ENCODE measurements around the gene ITIH5. TPM values are rescaled to one million over a fixed set of nuclear protein-coding genes. Genes with fewer than 3 reads are reported as not detected.

Gene ITIH5
- total RNA-seq, 1 donor from 2014 or later = 8.4 TPM

DNA sequence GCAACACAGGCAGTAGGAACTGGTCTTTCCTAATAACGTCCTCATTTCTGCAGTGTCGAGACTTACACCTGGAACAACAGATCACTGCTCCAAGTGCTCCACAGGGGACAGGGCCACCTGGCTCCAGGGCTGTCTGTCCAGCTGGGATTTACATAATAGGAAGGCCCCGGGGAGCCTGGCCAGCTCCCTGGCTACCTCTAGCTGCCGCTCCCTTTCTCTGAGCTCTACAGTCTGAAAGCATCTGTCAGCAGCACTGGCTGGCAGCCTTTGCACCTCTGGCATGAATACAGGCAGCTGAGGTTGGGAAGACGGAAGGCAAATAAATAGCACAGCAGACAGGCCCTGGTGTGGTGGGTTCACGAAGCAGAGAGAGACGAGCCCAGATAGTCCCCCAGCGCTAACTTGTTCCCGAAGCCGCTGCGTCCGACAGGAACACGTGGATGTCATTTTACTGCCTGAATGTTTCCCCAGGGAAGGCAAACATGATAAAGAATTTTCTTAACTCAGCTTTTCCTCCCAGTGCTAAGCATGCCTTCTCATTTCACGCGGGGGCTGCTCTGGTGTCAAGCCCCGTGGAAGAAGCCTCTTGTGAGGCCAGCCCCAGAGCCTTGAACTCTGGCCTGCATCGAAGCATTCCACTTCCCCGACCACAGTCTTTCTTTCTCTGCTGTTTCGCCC is 105.4 kb downstream of the ITIH5 start:
- intact Hi-C loops (cut with DNase I) = no loop called here
- DNase-seq (ENCODE audit: low spot score) = no peak

DNA sequence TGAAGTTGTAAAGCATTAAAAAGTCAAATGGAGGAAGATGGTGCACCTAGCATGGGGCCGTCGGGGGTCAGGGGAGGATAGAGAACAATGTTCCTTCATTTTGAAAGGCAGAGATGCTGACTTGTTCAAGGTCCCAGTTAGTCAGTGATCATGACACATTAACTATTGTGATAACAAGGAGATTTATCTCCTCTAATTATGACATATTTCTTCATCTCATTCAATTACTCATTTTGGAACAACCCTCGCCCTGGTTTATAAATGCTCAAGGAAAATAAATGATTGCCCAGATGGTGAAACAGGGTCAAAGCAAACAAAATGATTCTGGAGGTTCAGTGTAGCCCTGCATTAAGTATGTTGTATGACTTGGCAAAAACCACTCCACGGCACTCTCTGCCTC is 106.2 kb downstream of the ITIH5 start:
- intact Hi-C loops (cut with DNase I) = no loop called here
- DNase-seq (ENCODE audit: low spot score) = no peak

DNA sequence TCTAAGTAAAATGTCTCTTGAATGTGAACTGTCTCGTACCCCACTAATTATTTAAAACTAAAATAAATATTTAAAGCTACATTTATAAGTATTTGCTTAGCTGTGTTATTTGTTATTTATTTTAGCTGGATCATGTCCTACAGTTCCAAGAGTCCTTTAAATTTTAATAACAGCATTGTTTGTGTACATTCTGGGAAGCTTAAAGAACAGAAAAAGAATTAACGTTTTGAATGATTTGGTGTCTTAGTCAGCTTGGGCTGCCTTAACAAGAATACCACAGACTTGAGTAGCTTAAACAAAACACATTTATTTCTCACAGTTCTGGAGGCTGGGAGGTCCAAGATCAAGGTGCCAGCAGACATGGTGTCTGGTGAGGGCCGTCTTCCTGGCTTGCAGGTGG is 107.4 kb downstream of the ITIH5 start:
- intact Hi-C loops (cut with DNase I) = no loop called here

DNA sequence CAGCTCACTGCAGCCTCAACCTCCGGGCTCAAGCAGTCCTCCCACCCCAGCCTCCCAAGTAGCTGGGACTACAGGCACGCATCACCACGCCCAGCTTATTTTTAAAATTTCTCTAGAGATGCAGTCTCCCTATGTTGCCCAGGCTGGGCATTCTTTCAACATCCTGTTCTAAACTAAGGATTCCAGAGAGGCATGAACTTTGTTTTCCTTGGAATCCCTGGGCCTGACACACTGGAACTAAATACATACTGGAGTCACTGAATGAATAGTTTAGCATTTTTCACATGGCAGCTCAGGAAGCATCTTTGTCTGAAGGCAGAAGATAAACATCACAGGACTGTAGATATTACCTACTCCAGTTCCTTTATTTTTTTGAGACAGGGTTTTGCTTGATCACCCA is 108.7 kb downstream of the ITIH5 start:
- no peak for DNase-seq (ENCODE audit: low spot score)
- intact Hi-C loops (cut with DNase I) = no loop called here

More for the DNA sequence above, 107.4 kb downstream of the ITIH5 start:
- DNase-seq (ENCODE audit: low spot score) = no peak

DNA sequence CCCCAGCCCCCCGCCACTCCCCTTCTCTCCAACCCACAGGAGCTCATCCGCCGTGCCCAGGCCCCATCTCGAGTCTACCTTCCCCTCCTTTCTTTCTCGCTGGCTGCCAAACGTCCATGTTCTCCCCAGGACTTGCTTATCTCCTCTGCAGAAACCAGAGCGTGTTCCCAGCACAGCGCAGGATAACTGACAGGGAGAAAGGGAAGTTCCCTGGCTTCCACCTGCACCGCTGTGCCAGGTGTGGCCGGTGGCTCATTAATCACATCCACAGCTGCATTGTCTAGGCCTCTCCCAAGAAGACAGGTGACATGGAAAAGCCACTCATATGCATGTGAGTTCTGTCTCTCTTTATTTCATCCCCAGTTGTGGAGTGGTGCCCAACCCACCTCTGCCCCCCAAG is 113.2 kb downstream of the ITIH5 start:
- intact Hi-C loops (cut with DNase I) = no loop called here
- DNase-seq (ENCODE audit: low spot score) = peak; percentile 31

DNA sequence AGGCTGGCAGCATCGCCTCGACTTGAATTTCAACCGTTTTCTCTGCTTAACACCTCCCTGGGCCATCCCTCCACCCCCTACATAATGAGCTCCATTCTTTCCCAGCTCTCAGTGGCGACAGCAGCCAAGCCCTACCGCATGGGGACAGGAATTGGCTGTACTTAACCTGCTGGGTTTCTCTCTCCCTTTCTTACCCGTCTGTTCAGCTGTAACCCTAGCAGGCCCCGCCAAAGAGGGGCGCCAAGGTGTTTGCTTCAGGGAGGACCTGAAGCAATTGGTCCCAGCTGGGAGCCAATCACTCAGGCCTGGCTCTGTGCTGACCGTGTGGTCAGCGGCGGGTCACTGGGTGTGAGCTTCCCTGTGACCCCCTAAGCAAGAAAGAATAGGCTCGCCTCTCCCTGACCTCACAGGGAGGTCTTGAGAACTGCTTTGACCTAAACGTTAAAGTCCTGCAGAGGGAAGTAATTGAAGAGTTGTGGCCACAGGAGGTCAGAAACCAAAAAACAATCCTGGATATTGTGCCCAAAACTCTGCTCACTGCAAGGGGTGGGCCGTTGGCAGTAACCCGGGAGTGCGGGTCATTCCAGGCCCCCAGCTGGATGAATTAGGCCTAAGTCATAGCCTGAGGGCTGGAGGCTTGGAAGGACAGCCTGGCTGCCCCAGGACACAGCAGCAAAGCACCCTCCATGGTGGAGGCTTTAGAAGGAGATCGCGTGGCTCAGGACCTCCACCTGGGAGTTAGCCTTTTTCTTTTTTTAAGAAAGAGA is 114.6 kb downstream of the ITIH5 start:
- intact Hi-C loops (cut with DNase I) = no loop called here
- DNase-seq (ENCODE audit: low spot score) = peak; percentile 55

DNA sequence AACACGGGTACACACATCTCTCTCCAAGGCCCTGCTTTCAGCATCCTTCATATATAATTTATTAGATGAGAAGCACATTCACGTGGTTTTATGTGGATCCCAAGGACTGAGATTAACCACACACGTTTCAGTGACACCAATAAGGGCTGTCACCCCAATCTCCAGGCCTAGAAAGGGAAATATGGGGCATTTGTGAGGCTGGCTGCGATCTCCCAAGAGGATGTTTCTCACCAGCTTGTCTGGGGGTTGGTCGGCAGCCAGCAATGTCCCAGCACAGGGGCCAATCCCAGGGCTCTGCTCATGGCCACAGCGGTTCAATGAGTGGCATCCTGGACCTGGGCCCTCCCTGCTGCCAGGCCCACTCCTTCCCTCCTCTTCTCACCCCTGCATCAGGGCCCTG is 115.5 kb downstream of the ITIH5 start:
- DNase-seq (ENCODE audit: low spot score) = no peak
- intact Hi-C loops (cut with DNase I) = no loop called here

DNA sequence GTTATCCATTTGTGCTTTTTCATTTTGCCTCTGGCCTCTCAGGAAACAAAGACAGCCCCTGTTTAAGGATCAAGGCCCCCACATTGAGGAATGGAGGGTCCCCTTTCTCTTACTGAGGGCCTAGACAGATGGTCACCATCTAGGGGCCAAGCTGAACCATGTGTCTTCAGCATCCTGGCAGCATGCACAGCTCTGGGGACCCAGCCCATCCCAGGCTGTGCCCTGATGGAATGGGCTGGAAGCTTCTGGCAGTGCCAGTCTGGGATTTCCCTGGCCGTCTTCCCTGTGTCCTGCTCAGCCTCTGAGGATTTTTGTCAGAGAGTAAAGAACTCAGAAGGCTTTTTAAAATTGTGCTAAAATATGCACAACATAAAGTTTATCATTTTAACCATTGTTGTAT is 116.8 kb downstream of the ITIH5 start:
- no peak for DNase-seq (ENCODE audit: low spot score)
- intact Hi-C loops (cut with DNase I) = no loop called here

DNA sequence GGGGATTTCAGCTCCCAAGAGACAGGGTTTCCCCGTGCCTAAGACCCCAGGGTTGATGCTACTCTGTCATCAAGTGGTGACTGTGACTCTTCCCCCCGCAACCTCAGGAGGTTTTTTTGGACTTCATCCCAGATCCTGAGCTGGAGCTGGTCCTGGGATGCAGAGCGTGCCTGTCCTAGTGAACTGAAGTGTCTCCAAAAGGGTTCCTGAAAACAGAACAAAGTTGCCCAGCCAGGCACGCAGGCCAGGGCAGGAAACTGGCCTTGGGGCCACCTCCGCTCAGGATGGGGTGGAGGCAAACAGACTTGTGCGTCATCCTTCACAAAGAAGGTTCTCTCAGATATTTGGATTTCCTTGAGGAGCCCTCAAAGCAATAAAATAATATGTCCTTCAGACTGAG is 118.9 kb downstream of the ITIH5 start:
- intact Hi-C loops (cut with DNase I) = no loop called here
- DNase-seq (ENCODE audit: low spot score) = no peak

DNA sequence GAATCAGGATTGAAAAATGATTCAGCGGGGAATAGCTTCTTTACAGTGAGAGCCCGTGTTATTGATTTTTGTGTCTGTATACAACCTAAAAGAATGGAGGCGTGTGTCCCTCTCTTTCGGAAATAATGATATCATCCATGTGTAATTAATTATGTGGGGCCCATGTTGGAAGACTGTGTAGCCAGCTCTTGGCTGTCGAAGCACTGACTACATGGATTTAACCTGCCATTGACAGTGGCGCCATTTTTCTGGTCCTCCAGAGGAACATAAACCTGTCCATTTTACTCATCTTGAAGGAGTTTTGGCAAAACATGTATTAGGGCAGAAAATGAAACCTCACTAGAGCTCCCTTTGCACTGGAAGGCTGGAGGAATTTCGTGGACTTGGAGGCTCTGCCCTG is 119.6 kb downstream of the ITIH5 start:
- no peak for DNase-seq (ENCODE audit: low spot score)
- intact Hi-C loops (cut with DNase I) = no loop called here

DNA sequence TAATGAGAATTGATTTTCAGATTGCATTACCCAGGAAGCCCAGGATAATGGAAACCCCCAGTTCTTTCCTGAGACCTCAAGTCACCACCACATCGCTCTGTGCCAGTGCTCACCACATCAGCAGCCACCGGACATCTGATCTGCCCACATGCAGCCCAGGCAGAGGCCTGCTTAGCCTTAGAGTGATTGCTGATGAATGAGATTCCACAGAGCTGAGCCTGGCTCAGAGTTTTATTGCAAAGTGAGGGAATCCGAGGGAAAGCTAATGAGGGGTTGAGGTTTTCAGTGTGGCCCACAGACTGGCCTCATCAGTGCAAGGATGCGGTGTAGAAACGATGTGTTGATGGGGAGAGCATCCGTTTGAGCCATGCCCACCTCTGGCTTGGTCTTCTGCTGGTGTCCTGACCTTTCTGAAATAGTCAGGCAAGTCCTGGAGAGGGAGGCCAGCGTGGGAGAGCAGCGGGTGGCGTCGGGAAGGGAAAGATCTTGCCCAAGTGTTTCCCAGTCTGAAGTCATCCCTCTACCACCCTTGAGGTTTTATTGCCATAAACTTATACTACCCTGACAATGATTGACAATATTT is 120.3 kb downstream of the ITIH5 start:
- intact Hi-C loops (cut with DNase I) = no loop called here
- no peak for DNase-seq (ENCODE audit: low spot score)

DNA sequence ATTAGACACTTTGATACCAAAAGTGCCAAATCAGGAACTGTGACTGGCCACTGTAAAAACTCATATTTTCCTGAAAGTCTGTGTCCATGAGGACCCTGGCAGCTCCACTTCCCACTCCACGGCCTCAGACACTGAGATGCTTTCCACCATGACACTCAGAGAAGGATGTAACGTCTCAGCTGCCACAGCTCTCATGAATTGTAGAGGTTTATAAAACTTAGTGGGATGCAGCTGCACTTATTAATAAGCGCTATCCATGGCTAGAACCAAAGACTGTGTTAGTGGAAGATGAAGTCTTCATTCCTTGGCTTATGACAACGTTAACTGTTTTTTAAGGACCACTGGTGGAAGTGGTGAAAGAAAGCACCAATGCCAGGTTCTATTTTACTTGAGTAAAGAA is 121.0 kb downstream of the ITIH5 start:
- no peak for DNase-seq (ENCODE audit: low spot score)
- intact Hi-C loops (cut with DNase I) = no loop called here

DNA sequence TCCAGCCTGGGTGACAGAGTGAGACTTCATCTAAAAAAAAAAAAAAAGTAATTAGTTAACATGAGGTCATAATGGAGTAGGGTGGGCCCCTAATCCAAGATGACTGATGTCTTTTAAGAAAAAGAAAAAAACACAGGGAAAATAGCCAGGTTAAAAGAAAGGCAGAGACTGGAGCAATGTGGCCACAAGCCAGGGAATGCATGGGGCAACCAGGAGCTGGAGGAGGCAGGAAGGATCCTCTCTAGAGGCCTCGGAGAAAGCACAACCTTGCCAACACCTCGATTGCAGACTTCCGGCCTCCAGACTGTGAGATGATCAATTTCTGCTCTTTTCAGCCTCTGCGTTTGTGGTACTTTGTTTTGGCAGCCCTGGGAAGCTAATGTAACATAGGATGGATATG is 121.5 kb downstream of the ITIH5 start:
- peak; percentile 43 for DNase-seq (ENCODE audit: low spot score)
- intact Hi-C loops (cut with DNase I) = no loop called here

DNA sequence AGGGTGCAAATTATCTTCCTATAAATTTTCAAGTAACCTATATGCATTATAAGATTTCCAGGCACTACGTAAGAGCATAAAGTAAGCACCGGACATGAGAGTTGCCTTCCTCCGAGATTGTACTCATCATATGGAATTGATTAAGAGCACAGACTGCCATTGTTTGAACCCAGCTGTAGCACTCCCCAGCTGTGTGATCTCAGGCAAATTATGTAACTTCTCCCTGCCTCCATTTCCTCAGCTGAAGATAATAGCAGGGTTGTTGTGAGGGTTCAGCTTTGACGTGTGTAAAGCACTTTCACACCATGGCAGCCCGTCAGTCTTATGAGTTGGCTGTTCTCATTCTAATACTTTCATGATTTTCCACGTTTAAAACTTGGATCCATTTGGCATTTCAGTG is 122.6 kb downstream of the ITIH5 start:
- no peak for DNase-seq (ENCODE audit: low spot score)
- intact Hi-C loops (cut with DNase I) = no loop called here

DNA sequence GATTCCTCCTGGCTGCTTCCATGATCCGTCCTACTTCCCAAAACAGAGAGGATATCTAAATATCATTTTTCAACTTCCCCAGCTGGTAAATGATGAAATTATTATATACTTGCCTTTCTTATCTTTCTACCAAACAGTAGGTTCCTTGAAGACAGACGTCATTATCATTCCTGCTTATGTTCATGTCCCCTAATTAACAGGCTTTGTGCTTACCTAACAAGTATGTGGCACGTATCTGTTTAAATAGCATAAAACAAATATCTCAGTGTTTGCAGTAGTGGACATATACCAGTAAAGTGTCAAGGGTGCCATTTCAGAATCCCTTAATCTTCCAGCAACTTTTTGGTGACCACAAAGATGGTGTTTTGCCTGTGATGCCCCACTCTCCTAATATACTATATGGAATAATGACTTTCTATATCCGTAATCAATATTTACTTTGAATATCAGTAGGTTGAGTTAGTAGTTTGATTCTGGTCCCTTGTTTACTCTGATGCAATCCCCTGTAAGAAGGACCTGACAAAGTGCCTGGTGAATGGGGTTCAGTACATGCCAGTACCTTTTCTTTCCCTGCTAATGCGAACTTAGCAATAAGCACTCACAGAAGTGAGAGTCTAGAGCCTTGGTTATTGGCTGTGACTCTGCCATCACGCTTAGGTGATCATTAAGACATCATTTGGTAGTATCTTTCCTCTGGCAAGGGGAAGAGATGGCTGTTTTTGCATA is 124.4 kb downstream of the ITIH5 start:
- no peak for DNase-seq (ENCODE audit: low spot score)
- intact Hi-C loops (cut with DNase I) = no loop called here

DNA sequence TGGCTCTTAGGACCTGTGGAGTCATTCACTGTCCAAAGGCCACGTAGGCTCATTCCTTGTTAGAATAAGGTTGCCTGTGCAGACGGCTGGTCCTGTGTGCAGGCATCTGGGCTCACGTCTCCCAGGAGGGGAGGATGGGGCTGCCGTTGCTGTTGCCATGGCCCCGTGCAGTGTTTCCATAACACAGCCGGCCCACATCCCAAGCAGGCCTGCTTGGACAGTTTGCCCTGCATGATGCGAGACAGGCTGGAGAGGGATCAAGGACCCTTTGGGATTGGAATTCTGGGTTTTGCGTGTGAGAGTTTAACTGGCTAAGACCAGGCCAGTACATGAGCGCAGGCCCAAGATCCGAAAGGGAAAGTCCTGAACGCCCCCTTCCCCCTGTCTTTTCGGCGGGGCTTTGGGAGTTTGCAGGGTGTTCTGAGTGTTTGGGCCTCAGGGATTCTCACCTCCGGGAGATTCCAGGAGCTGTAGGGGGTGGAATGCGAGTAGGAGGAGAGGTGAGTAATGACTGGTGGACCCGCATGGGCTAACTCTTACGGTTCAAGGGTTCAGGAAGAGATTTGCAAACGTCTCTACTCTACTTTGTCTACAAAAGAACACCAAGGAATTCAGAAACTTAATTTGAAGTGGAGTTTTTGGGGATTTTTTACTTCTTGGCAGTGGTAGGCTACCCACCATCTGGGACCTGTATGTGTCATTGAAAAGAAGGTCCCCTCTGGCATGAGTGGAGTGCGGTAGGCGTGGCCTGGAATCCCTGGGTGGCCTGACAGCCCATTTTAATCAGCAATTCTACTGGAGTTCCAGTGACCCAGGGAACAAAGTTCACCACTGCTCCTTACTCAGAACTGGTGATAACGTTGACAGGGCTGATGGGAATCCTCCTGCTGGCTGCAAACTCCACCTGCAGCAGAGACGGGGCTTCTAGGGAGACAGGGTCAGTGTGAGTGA is 125.4 kb downstream of the ITIH5 start:
- intact Hi-C loops (cut with DNase I) = no loop called here
- DNase-seq (ENCODE audit: low spot score) = peak; percentile 72

DNA sequence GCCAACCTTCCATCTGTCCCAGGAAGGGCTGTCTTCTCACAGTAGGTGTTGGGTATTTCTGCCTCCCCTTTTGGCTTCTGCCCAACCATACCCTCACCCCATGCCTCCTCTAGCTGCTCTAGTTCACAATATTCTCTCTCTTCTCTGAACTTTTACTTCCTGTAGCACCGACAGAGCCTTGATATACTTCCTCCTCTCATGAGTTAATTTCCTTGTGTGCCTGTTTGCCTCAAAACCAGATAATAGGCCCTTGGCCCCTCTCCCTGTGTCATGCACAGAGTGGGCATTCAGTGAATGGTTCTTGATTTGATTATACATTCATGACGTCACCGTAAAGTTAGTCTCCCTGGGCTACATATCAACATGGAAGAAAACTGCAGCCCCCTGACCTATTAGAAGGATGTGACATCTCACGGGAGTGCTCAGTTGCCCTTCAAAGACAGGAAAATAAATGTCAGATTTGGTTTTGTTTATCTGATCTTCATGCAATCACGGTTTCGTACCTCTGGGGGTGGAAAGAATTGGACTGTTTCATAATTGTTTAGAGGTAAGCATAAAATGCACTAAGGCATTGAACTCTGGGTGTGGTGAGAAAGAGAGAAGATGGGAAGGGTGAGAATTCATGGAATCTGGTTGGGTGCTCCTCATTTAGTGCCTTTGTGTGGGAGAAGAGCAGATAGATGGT is 127.7 kb downstream of the ITIH5 start:
- intact Hi-C loops (cut with DNase I) = no loop called here

DNA sequence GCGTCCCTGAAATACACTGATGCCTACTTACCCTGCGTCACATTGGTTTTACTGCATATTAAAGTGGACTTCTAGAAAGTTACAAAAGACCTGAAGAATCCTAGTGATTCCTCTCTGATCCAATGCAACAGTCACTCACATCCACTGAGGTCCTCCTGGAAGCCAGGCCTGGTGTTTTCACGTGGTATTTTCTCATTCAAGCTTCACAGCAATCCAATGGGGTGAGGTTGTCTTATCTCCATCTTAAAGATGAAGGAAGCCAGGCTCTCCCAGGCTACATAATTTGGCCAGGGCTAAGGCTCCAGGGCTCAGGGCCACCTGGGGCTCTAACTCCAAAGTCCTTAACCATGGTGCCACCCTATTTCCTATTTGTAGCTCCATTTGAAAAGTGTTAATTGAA is 129.6 kb downstream of the ITIH5 start:
- DNase-seq (ENCODE audit: low spot score) = no peak
- intact Hi-C loops (cut with DNase I) = no loop called here

More for the DNA sequence above, 127.7 kb downstream of the ITIH5 start:
- peak; percentile 29 for DNase-seq (ENCODE audit: low spot score)

DNA sequence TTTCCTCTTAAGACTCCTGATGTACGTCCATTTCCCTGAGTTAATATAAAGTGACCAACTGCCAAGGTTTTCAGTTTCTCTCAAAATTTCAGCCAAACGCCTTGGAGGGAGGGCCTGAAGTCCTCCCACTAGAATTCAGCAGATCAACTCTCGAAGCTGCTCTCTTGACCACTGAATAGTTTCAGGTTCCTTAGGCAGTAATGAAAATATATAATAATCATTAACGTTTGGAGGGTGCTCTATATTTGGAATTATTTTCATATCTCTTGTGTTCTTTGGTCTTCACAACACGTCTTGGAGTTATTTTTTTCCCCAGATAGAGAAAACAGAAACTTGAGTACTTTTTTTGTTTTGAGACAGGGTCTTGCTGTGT is 132.3 kb downstream of the ITIH5 start:
- no peak for DNase-seq (ENCODE audit: low spot score)
- intact Hi-C loops (cut with DNase I) = no loop called here
